Mucosa of rectum (tissue), 2 donors: ENCODE measurements around the gene SSBP4.
"Not testable (repeated sequence)": the region's sequence is repeated elsewhere in the genome, so short reads cannot be mapped to it uniquely, and the experiment has no call there.

Source experiments
- H3K27ac ChIP-seq, 2 donors: one replicate each; pipeline ENCODE4 v1.7.0; 2013; ENCODE audit warnings: inconsistent platforms in 2 of 2, low read depth in 2 of 2, low read length in 2 of 2
- H3K27me3 ChIP-seq, 2 donors: one replicate each; pipeline ENCODE4 v1.7.0; 2013; ENCODE audit warnings: low read length in 2 of 2; ENCODE audit not compliant: control insufficient read depth in 2 of 2, insufficient read depth in 2 of 2
- H3K36me3 ChIP-seq, 2 donors: one replicate each; pipeline ENCODE4 v1.7.0; 2013; ENCODE audit warnings: low read length in 2 of 2; ENCODE audit not compliant: control insufficient read depth in 2 of 2, insufficient read depth in 2 of 2
- H3K4me1 ChIP-seq, 2 donors: one replicate each; pipeline ENCODE4 v1.7.0; 2013; ENCODE audit warnings: low read length in 2 of 2, mild to moderate bottlenecking in 1 of 2; ENCODE audit not compliant: control insufficient read depth in 2 of 2, insufficient read depth in 2 of 2
- H3K4me3 ChIP-seq, 2 donors: one replicate each; pipeline ENCODE4 v1.7.0; 2013; ENCODE audit warnings: low read length in 2 of 2
- H3K9ac ChIP-seq, 2 donors: one replicate each; pipeline ENCODE4 v1.7.0; 2013; ENCODE audit warnings: low read length in 2 of 2, low read depth in 1 of 2, mild to moderate bottlenecking in 1 of 2
- H3K9me3 ChIP-seq, 2 donors: one replicate each; pipeline ENCODE4 v1.7.0; 2013; ENCODE audit warnings: low read length in 2 of 2; ENCODE audit not compliant: control insufficient read depth in 2 of 2
- donor health status: healthy.
- donor health status: Normal muscosa, but diverticular disease.

The SSBP4 gene

GRCh38 chr19:18419195-18419698 lies at the start of gene SSBP4:
Gene SSBP4, plus strand, starts transcription at chr19:18419398. Its CDS starts 251 bp downstream, at chr19:18419649.
- H3K9me3 ChIP-seq: no peaks in the 10 kb centered on the region
- peak within 1 kb of the TSS; percentile 71 to 75 for H3K9ac ChIP-seq
- peak within 1 kb of the TSS; percentile 56 to 74 for H3K4me3 ChIP-seq
- H3K4me1 ChIP-seq: peaks cover 49 to 52% of the 10 kb centered on the region in 2 donors
- peaks cover 8 to 9% of the 10 kb centered on the region in 2 donors for H3K27me3 ChIP-seq
- peaks cover 0 to 3% of the 10 kb centered on the region in 2 donors for H3K36me3 ChIP-seq
- peak within 1 kb of the TSS; percentile 79 to 89 for H3K27ac ChIP-seq

DNA sequence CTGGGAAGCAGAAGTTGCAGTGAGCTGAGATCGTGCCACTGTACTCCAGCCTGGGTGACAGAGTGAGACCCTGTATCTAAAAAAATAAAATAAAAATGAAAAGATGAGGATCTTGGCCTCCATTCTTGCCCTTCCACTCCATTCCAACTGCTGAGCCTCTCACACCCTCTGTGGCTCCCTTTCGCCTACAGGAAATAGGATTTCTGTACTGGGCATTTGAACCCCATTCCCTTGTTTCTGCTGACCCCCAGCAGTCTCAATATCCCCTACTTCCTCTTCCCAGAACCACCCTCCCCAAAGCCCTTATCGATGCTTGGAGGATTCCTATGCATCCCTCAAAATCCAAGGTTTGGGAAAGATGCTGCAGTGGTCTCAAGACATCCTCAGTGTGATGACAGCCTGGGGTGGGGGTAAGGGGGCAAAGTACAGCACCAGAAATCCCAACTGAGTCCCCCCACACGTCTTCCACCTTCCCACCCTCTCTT lies 45.7 kb upstream of the SSBP4 start:
- Histone ChIP-seq H3K9ac (peak overlapping the region; percentile 54), H3K27ac (peak overlapping the region; percentile 59 to 86), H3K4me3 (no peak overlapping the region)

GRCh38 chr19:18373892-18374629 lies 45.1 kb upstream of the SSBP4 start:
- Histone ChIP-seq H3K9me3 (no peaks in the 10 kb centered on the region), H3K27me3 (no peaks in the 10 kb centered on the region), H3K36me3 (no peaks in the 10 kb centered on the region), H3K4me1 (peaks cover 11 to 21% of the 10 kb centered on the region in 2 donors), H3K4me3 (peak overlapping the region in 1 of 2 donors; percentile 42), H3K27ac (peak overlapping the region; percentile 59 to 86), H3K9ac (peak overlapping the region; percentile 54)

More for the DNA sequence above, 45.7 kb upstream of the SSBP4 start:
- Histone ChIP-seq H3K4me1 (peaks cover 11 to 21% of the 10 kb centered on the region in 2 donors), H3K36me3 (no peaks in the 10 kb centered on the region), H3K27me3 (no peaks in the 10 kb centered on the region), H3K9me3 (no peaks in the 10 kb centered on the region)

DNA sequence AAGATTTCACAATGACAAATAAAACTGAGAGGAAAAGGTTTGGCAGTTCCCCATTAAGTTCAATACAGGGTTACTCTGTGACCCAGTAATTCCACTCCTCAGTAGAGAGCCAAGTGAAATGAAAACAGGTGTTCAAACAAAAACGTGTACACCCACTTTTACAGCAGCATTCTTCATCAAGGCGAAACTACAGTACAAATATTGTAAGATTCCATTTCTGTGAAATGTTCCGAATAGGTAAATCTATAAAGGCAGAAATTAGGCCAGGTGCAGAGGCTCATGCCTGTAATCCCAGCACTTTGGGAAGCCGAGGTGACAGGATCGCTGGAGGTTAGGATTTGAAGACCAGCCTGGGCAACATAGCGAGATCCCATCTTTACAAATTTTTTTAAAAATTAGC lies 42.2 kb upstream of the SSBP4 start:
- Histone ChIP-seq H3K9me3 (no peaks in the 10 kb centered on the region), H3K4me3 (no peak overlapping the region), H3K36me3 (no peaks in the 10 kb centered on the region), H3K27me3 (no peaks in the 10 kb centered on the region), H3K4me1 (peaks cover 18 to 31% of the 10 kb centered on the region in 2 donors), H3K9ac (no peak overlapping the region), H3K27ac (peak overlapping the region; percentile 34 to 38)

DNA sequence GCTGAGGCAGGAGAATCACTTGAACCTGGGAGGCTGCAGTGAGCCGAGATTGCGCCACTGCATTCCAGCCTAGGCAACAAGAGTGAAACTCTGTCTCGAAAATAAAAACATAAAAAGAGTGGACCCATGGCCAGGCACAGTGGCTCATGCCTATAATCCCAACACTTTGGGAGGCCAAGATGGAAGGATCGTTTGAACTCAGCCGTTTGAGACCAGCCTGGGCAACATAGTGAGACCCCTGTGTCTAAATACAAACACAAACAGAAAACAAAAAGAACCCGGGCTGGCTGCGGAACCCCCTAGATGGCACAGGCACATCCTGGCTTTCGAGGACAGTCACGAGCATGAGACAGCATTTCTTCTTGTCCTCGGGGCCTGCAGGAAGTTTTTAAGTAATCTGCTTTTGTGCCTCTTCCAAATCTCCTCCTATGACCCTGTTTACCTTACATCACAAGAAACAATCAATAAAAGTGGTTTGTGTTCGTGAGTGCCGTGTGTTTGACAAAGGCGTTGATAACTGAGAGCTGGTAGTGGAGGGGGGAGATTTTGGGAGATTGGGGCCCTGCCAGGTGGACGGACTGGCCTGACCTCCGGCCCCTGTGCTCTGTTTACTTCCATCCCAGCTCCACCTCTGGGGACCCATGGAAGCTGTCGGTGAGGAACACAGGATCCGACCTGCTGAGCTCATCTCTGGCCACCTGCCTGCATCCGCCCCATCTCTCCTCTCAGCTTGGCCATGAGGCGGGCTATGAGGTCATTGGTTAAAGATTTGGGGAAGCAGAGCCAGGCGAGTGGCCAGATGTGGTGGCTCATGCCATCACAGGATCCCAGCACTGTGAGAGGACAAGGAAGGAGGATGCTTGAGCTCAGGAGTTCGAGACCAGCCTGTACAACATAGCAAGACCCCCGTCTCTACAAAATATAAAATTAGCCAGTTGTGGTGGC lies 39.1 kb upstream of the SSBP4 start:
- Histone ChIP-seq H3K9ac (peak overlapping the region; percentile 9 to 54), H3K4me1 (peaks cover 9 to 17% of the 10 kb centered on the region in 2 donors), H3K9me3 (no peaks in the 10 kb centered on the region), H3K36me3 (no peaks in the 10 kb centered on the region), H3K4me3 (no peak overlapping the region), H3K27ac (peak overlapping the region; percentile 77 to 79), H3K27me3 (no peaks in the 10 kb centered on the region)

- Histone ChIP-seq H3K4me3 (no peak overlapping the region), H3K4me1 (peaks cover 7 to 21% of the 10 kb centered on the region in 2 donors), H3K36me3 (no peaks in the 10 kb centered on the region), H3K27me3 (no peaks in the 10 kb centered on the region), H3K27ac (peak overlapping the region; percentile 77 to 79), H3K9me3 (no peaks in the 10 kb centered on the region), H3K9ac (peak overlapping the region; percentile 9 to 54)
Measured at GRCh38 chr19:18380843-18381242, 38.4 kb upstream of the SSBP4 start.

- H3K4me1 ChIP-seq: peaks cover 20 to 24% of the 10 kb centered on the region in 2 donors
- H3K4me3 ChIP-seq, H3K27me3 ChIP-seq, H3K27ac ChIP-seq, H3K9ac ChIP-seq, H3K9me3 ChIP-seq, H3K36me3 ChIP-seq: not testable (repeated sequence)
Measured at GRCh38 chr19:18383622-18384021, 35.6 kb upstream of the SSBP4 start.

- Histone ChIP-seq H3K4me1 (peaks cover 22 to 29% of the 10 kb centered on the region in 2 donors), H3K27me3 (no peaks in the 10 kb centered on the region), H3K9me3 (no peaks in the 10 kb centered on the region), H3K27ac (no peak overlapping the region), H3K9ac (no peak overlapping the region), H3K4me3 (no peak overlapping the region), H3K36me3 (peaks cover 3% of the 10 kb centered on the region in 2 donors)
Measured at GRCh38 chr19:18384775-18385174, 34.4 kb upstream of the SSBP4 start.

DNA sequence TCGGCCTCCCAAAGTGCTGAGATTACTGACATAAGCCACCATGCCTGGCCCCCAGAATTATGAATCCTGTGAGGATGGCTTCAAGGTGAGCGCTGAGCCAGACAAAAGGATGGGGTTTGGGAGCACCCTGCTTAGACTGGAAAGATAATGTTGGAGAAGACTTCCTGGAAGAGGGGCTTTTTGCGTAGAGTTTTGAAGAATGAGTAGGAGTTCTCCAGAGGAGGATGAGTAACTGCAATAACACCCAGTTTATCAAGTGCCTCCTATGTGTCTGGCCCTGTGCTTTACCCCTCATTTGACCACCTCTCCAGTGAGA lies 33.9 kb upstream of the SSBP4 start:
- H3K27ac ChIP-seq: peak overlapping the region; percentile 71 to 94
- H3K27me3 ChIP-seq: no peaks in the 10 kb centered on the region
- no peak overlapping the region for H3K9ac ChIP-seq
- H3K4me1 ChIP-seq: peaks cover 20 to 26% of the 10 kb centered on the region in 2 donors
- H3K36me3 ChIP-seq: peaks cover 3 to 5% of the 10 kb centered on the region in 2 donors
- no peak overlapping the region for H3K4me3 ChIP-seq
- no peaks in the 10 kb centered on the region for H3K9me3 ChIP-seq
